Endodermal cell (in vitro differentiated cells): Measurements from ENCODE around the gene CCND2. TPM values are rescaled to one million over a fixed set of nuclear protein-coding genes. Genes with fewer than 3 reads are reported as not detected.

Experiments
- DNase-seq: peaks from one replicate; pipeline ENCODE4 v3.0.0-alpha.2; 2017
- H3K27ac ChIP-seq: 2 replicates; pipeline ENCODE4 v1.5.1; 2013; ENCODE audit warnings: mild to moderate bottlenecking, low read depth, low read length, moderate library complexity
- H3K27me3 ChIP-seq: 2 replicates; pipeline ENCODE4 v1.6.1; 2013; ENCODE audit warnings: mild to moderate bottlenecking, low read length, moderate library complexity; ENCODE audit not compliant: insufficient read depth, control insufficient read depth, poor library complexity, severe bottlenecking
- H3K36me3 ChIP-seq: 2 replicates; pipeline ENCODE4 v1.7.0; 2013; ENCODE audit warnings: mild to moderate bottlenecking, low read length, moderate library complexity; ENCODE audit not compliant: control insufficient read depth, insufficient read depth
- H3K4me1 ChIP-seq: one replicate; pipeline ENCODE4 v1.7.0; 2013; ENCODE audit warnings: low read length; ENCODE audit not compliant: control insufficient read depth, insufficient read depth
- H3K4me3 ChIP-seq: 2 replicates; pipeline ENCODE4 v1.5.1; 2013; ENCODE audit warnings: mild to moderate bottlenecking, low read length, moderate library complexity
- H3K9ac ChIP-seq: 2 replicates; pipeline ENCODE4 v1.6.1; 2013; ENCODE audit warnings: mild to moderate bottlenecking, low read length, moderate library complexity; ENCODE audit not compliant: poor library complexity, severe bottlenecking; ENCODE audit errors: extremely low read depth
- H3K9me3 ChIP-seq: 2 replicates; pipeline ENCODE4 v1.6.1; 2013; ENCODE audit warnings: mild to moderate bottlenecking, low read length, moderate library complexity; ENCODE audit not compliant: control insufficient read depth
- H3K27ac Mint-ChIP-seq: 2 replicates; pipeline ENCODE4 v1.8.0; 2020; ENCODE audit warnings: mixed read lengths
- H3K27me3 Mint-ChIP-seq: 2 replicates; pipeline ENCODE4 v1.8.0; 2021; ENCODE audit warnings: mild to moderate bottlenecking, mixed read lengths; ENCODE audit not compliant: insufficient read depth
- H3K36me3 Mint-ChIP-seq: 2 replicates; pipeline ENCODE4 v1.8.0; 2020; ENCODE audit warnings: low read depth, mixed read lengths
- H3K4me1 Mint-ChIP-seq: 2 replicates; pipeline ENCODE4 v1.8.0; 2020; ENCODE audit warnings: mixed read lengths
- H3K4me3 Mint-ChIP-seq: 2 replicates; pipeline ENCODE4 v1.8.0; 2020; ENCODE audit warnings: mild to moderate bottlenecking, moderate library complexity, mixed read lengths
- H3K9me3 Mint-ChIP-seq: 2 replicates; pipeline ENCODE4 v1.8.0; 2020; ENCODE audit warnings: mild to moderate bottlenecking, mixed read lengths
- WGBS, 2 experiments: methylation state at CpG; one replicate each; pipeline versions ENCODE4 v1.1.5 to v1.1.7; 2013; ENCODE audit warnings: missing lambda C conversion rate in 2 of 2, mixed read lengths in 1 of 2; ENCODE audit not compliant: insufficient coverage in 1 of 2, insufficient read length in 1 of 2; 5-methylcytosine and 5-hydroxymethylcytosine counted together
- total RNA-seq, 2 donors: library from RNA; stranded (reverse); fragmentation: NEBNext Ultra II Directional in 1 of 2; extraction: Animal tissue kit (Norgen Biotek cat#: 25700) in 1 of 2; gene quantifications; 2 replicates in 1 of 2; 3 replicates in 1 of 2; pipeline ENCODE4 v1.2.1, GENCODE V29; 2021
- TF ChIP-seq, protein P1 (sequence below): fragments of 200-600 bp; sonication (generic); conservative IDR thresholded peaks from 2 replicates; pipeline ENCODE4 v1.5.0; 2021; ENCODE audit warnings: antibody characterized with exemption, mild to moderate bottlenecking

The CCND2 gene
- total RNA-seq, 2 donors from 2014 or later, result 286 to 362 TPM

DNA sequence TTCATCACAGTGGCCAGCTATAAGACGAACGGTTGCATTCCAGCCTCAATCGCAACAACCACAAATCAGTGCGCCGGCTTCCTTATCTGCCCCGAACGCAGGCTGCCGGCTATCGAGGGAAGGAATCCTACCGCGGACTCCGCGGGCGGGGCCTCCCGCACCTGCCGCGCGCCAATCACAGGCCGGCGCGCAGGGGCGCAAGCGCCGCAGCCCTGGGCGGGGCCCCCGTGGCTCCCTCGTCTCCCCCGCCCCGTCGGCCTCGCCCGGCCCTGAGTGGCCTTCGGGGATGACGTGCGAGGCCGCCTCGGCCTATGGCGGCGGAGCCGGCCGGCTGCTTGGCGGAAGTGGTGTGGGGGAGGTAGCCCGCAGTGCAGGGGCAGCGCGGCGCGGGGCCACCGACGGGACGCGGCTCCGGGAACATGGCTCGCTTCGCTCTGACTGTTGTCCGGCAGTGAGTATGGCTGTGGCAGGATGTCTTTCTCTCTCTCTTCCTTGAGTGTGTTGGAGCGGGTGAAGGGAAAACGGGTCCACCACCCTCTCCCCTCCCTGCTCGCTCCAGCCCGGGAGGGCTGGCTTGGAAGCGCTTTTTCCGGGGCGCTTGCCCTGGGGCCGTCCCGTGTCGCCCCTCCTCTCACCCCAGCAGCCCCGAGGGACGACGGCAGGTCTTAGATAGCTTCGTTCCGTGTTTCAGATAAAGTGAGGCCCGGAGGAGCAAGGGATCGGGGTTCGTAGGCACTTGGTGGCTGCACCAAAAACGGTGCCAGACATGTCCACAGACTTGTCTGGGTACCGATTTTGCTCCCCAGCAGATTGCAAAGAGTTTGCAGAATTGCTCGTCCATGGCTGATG lies 47.5 kb downstream of the CCND2 start, which contains the start of gene TIGAR:
Gene TIGAR, plus strand, starts transcription at position 361 of the 849 bp plus-strand sequence. Its CDS starts 59 bp downstream, at position 420.
- peak; percentile 98 for DNase-seq
- Mint-ChIP-seq H3K27me3 (peaks cover 18% of the 10 kb centered on the region), H3K36me3 (peaks cover 21% of the 10 kb centered on the region), H3K27ac (peak within 1 kb of the TSS; percentile 99), H3K4me1 (peaks cover 12% of the 10 kb centered on the region), H3K4me3 (peak within 1 kb of the TSS; percentile 91), H3K9me3 (no peaks in the 10 kb centered on the region)
- Histone ChIP-seq H3K9ac (peak within 1 kb of the TSS; percentile 92), H3K4me1 (no peaks in the 10 kb centered on the region), H3K36me3 (peaks cover 18% of the 10 kb centered on the region), H3K27me3 (no peaks in the 10 kb centered on the region), H3K27ac (peak within 1 kb of the TSS; percentile 84), H3K9me3 (no peaks in the 10 kb centered on the region), H3K4me3 (peak within 1 kb of the TSS; percentile 93)
- TF ChIP-seq, protein P1, sequence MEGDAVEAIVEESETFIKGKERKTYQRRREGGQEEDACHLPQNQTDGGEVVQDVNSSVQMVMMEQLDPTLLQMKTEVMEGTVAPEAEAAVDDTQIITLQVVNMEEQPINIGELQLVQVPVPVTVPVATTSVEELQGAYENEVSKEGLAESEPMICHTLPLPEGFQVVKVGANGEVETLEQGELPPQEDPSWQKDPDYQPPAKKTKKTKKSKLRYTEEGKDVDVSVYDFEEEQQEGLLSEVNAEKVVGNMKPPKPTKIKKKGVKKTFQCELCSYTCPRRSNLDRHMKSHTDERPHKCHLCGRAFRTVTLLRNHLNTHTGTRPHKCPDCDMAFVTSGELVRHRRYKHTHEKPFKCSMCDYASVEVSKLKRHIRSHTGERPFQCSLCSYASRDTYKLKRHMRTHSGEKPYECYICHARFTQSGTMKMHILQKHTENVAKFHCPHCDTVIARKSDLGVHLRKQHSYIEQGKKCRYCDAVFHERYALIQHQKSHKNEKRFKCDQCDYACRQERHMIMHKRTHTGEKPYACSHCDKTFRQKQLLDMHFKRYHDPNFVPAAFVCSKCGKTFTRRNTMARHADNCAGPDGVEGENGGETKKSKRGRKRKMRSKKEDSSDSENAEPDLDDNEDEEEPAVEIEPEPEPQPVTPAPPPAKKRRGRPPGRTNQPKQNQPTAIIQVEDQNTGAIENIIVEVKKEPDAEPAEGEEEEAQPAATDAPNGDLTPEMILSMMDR, result no peak
- WGBS, 2 experiments, result 0% methylated on average over 19 to 76 of the region's 76 CpGs

GRCh38 chr12:4322726-4323125 lies 49.2 kb downstream of the CCND2 start:
- H3K27me3 ChIP-seq, result no peaks in the 10 kb centered on the region
- no peaks in the 10 kb centered on the region for H3K9me3 ChIP-seq
- no peaks in the 10 kb centered on the region for H3K9me3 Mint-ChIP-seq
- WGBS, 2 experiments, result 86 to 88% methylated on average over 3 to 5 of the region's 5 CpGs
- H3K4me1 ChIP-seq, result no peaks in the 10 kb centered on the region
- peaks cover 19% of the 10 kb centered on the region for H3K36me3 ChIP-seq
- no peak overlapping the region for H3K9ac ChIP-seq
- H3K4me3 Mint-ChIP-seq, result peak overlapping the region; percentile 91
- peaks cover 11% of the 10 kb centered on the region for H3K27me3 Mint-ChIP-seq
- TF ChIP-seq, protein P1, result no peak
- no peak overlapping the region for H3K27ac ChIP-seq
- peak overlapping the region; percentile 93 for H3K4me3 ChIP-seq
- DNase-seq, result no peak
- H3K4me1 Mint-ChIP-seq, result peaks cover 12% of the 10 kb centered on the region
- peak overlapping the region; percentile 8 for H3K27ac Mint-ChIP-seq
- H3K36me3 Mint-ChIP-seq, result peaks cover 30% of the 10 kb centered on the region

Other genes starting within 250 kb of the CCND2 start
- 10 to 100 TPM; 19.2 to 41.3 TPM for gene TIGAR, start 47.5 kb downstream of the CCND2 start, total RNA-seq
- under 1 TPM; 0.33 to 0.44 TPM for gene FGF23, start 106.0 kb downstream of the CCND2 start, total RNA-seq
- not detected for gene FGF6, start 172.1 kb downstream of the CCND2 start, total RNA-seq